GM19025 (cell line): ENCODE data around the gene KRT7.
A peak's percentile ranks its signal among the peaks of the same experiment; 100 is the strongest.
"Not testable (repeated sequence)": the region's sequence is repeated elsewhere in the genome, so short reads cannot be mapped to it uniquely, and the experiment has no call there.

Experiments used
- ATAC-seq: cut with Tn5 transposase; IDR thresholded peaks from one replicate; pipeline ENCODE4 v1.9.1; 2021; ENCODE audit warnings: mild to moderate bottlenecking, low read depth, moderate library complexity; ENCODE audit not compliant: unreplicated experiment

Gene KRT7

GRCh38 chr12:52274521-52275120 is 41.6 kb downstream of the KRT7 start, which contains the start of gene KRT86:
Gene KRT86 (plus strand): TSS chr12:52274645. CDS start chr12:52301917, 27,272 bp downstream.
- ATAC-seq: no peak

DNA sequence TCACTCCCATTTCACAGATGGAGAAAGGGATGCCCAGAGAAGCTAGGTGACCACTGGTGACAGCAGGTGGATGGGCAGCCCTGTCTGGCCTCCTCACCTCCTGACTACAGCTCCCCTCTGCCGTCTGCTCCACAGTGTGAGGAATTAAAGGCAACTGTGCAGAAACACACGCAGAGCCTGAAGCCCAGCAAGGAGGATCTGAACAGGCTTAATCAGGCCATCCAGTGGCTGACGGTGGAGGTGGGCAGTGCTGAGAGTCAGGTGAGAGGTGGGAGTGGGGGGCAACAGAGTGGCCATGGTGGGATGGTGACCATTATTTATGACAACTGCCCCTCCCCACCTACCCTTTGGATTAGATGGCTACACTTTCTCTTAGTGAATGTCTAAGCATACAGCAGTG is 42.6 kb downstream of the KRT7 start:
- ATAC-seq: no peak

DNA sequence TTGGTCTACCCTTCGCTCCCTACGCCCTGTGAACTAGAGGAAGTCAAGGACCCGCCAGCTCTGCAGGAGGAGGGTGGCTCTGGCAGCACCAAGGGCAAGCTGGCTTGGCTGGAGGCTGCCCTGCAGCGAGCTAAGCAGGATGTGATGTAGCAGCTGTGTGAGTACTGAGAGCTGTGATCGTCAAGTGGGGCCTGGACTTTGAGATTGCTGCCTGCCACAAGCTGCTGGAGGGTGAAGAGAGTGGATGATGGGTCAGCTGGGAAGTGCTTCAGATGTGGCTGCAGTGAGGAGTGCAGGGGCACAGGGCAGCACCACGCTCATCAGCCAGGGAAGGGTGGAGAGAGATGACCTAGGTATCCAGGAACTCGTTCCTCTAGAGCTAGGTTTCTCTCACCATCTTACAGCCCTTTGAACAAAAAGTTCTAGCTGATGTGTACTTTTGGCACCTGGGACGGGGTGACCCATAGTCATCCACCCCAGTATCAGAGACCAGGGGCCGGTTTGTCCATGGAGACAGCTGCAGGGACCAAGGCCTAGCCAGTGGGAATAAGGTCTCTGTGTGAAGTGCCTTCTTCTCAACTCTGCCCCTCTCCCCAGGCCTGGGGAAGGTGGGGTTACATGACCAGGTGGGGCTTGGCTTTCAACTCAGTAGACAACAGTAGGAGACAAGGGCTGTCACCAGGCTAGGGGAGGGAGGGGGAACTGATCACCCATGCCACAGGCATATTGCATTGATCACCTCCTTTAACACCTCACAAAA is 44.6 kb downstream of the KRT7 start:
- ATAC-seq: no peak

- peak; percentile 89 for ATAC-seq
Measured at GRCh38 chr12:52278575-52279421, 45.8 kb downstream of the KRT7 start.

DNA sequence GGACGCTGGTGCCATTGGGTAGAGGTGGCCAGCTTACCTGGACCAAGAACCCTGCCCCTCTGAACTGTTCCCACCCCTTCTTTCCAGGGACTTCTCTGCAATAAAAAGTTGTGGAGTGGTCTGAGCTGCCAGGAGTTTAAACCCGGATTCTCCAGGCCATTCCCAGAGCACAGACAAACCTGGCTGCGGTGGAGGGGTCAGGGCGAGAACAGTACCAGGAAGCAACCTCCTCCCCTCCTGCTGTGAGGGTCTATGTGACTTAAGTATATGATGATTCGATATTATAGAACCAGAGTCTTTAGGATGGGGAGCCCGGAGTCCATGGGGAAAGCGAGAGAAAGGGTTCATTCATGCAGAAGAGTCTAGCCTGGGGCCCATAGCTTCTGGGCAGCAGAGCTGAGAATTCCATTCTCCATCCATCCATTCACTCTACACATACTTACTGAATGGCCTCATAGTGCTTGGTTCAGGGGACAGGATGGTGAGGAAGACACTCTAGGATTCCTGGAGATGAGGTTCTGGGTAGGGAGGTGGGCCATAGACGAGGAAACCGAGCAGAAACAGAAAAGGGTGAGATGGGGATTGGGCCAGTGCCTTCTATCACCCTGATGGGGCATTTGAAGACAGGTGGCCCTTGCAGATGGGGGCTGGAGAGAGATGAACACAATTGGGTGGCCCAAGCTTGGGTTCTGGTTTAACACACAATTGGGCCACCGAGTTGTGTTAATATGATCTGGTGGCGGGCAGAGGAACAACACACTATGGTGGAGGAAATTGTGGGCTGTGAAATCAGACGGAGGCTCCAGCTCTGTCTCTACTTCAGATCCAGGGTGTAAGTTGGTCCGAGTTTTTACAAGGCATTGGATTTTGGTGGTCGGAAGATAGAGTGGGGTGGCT is 46.6 kb downstream of the KRT7 start:
- no peak for ATAC-seq

GRCh38 chr12:52280319-52280795 is 47.3 kb downstream of the KRT7 start:
- no peak for ATAC-seq

DNA sequence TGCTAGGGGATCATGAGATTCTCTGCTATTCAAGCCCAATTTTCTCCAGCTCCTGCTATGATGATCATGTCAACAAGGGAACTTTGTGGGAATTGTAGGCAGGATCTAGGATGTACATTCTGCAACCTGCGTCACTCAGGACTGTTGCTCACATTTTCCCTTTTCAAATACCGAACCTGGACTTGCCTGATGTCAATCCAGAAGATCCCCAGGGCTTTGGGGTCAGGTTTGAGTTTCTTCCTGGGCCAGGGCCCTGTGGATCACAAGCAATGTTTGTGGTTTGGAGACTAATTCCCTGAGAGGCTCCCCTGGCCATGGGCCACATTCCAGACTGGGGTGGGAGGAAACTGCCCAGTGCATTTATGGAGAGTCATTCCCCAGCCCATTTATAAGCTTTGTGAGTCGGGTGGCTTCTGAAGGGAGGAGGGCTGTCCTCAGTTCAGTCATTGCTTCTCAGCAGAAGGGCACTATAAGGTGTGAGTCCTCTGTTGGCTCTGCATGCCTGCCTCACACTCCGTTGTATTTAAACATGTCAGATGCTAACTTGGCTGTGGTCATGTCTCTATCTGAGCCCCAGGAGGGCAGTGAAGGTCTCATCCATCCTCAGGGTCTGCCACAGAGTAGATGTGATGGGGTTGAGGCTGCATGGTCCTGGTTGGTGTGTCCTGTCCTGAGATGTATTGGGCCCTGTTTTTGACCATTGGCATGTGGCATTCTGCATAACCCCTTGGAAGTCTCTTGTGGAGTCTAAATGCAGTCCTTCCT is 47.9 kb downstream of the KRT7 start:
- no peak for ATAC-seq

GRCh38 chr12:52284562-52285171 is 51.6 kb downstream of the KRT7 start:
- no peak for ATAC-seq

GRCh38 chr12:52285172-52285745 is 52.2 kb downstream of the KRT7 start:
- ATAC-seq: no peak

- ATAC-seq: no peak
Measured at GRCh38 chr12:52285851-52286530, 52.9 kb downstream of the KRT7 start.

DNA sequence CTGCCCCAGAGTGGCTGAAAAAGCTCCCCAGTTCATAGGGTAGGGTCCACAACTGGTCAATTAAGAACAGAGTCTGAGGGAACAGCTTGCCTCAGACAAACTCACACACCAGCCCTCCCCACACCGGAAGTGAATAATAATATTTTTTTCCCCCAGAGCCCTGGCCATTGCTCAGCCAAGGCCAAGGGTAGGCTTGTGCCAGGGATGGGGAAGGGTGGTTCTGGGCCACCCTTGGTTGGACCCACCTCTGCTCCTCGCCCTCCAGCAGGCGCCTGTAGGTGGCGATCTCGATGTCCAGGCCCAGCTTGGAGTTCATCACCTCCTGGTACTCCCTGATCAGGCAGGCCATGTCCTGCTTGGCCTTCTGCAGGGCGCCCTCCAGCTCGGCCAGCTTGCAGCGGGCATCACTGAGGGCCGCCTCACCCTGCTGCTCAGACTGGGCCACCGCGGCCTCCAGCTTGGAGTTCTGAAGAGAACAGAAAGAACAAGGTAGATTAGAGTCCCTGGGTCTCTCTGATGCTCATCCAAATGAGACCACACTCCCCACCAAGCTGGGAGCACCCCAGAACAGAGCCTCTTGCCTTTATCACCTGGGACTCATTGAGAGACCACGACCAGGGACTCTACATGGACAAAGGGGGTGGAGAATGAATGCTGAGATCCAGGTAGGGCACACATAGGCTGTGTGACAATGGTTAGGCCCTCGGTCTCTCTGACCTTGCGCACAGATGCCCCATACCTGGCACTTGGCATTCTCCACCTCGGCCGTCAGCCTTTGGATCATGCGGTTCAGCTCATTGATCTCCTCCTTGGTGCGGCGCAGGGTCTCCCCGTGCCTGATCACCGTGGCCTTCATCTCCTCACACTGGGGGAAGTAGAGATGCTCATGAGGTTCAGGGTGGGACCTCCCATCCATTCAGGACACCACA is 54.1 kb downstream of the KRT7 start:
- ATAC-seq: not testable (repeated sequence)

GRCh38 chr12:52287816-52288805 is 55.1 kb downstream of the KRT7 start:
- ATAC-seq: peak; percentile 73

DNA sequence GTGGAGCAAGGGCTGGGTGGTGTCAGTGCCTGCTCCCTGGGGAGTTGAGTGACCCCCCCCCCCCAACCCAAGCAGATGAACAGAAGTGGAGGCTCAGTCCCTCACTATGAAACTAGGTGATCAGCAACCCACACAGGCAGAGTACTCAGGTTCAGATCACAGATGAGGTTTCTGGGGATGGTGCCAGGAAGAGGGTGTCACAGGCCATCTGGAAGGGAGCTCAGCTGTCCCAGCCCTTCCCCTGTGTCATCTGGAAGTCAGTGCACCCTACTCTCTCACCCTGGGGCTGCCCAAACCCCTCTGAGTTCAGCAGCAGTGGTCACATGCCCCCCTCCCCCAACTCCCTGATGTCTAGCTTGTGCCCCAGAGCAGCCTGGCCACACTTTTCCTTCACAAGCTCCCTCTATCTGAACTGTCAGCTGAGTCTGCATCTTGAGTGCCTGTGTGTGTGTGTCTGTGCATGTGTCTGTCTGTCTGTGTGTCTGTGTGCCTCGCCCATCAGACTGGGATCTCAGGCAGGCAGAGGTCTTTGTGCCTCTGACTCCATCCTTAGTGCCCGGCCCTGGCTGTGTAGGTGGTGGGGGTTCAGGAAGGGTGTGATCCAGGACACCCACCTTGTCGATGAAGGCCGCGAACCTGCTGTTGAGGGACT is 57.6 kb downstream of the KRT7 start:
- not testable (repeated sequence) for ATAC-seq

DNA sequence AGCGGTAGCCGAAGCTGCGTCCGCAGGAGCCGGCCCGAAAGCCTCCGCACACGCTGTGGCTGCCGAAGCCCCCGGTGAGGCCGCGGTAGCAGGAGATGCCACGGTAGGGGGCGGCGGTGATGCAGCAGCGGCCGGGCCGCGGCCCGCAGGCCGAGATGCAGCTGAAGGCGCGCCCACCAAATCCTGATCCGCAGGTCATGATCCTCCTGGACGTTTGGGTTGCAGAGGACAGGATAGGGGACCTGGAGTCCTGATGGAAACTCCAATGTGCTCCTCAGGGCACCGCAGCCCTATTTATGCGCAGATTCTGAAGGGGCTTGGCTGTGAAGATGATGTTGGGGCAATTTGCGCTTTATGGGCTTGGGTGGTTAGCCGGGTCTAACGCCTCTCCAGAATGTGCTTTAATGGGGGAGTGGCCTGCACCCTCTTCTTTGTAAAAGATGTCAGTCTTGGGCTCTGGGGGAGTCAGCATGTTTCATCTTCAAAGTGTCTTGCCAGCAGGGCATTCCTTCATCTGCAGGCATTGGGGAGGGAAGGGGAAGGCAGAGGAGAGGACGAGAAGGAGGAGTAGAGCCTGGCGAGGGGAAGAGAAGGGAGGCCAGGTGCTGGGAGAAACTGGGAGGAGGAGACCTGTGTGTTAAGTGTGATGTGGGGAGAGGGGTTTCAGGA is 58.4 kb downstream of the KRT7 start, which contains the start of gene KRT81:
KRT81 (minus strand) TSS at position 268 of the 669 bp plus-strand sequence; CDS start at position 199, 69 bp downstream.
- no peak for ATAC-seq

- ATAC-seq: no peak
Measured at GRCh38 chr12:52293926-52294325, 60.9 kb downstream of the KRT7 start.
